HEK293 (cell line): ENCODE data around the gene CDK2.

Experiments used
- ZNF138 ChIP-seq: fragments of 450-650 bp; formaldehyde crosslinking; IDR thresholded peaks from 2 replicates; pipeline ENCODE4 v1.5.1; 2016; ENCODE audit warnings: missing biosample characterization, missing genetic modification characterization, borderline replicate concordance
- ZNF221 ChIP-seq: fragments of 450-650 bp; formaldehyde crosslinking; IDR thresholded peaks from 2 replicates; pipeline ENCODE4 v1.5.1; 2017; ENCODE audit warnings: missing biosample characterization, missing genetic modification characterization, borderline replicate concordance
- ZNF561 ChIP-seq: fragments of 450-650 bp; IDR thresholded peaks from 2 replicates; pipeline ENCODE4 v1.5.1; 2018; ENCODE audit warnings: missing biosample characterization, missing genetic modification characterization, borderline replicate concordance
- TF ChIP-seq, protein P1 (sequence below): fragments of 450-650 bp; formaldehyde crosslinking; IDR thresholded peaks from 2 replicates; pipeline ENCODE4 v1.5.1; 2016; ENCODE audit warnings: missing biosample characterization, missing genetic modification characterization
- TF ChIP-seq, protein P2 (sequence below): fragments of 450-650 bp; formaldehyde crosslinking; IDR thresholded peaks from 2 replicates; pipeline ENCODE4 v1.5.1; 2016; ENCODE audit warnings: missing biosample characterization, missing genetic modification characterization

- TF ChIP-seq ZNF221 (no peak), ZNF561 (tag by site-specific recombination) (no peak), ZNF138 (tag by site-specific recombination) (no peak)
- TF ChIP-seq, protein P1, sequence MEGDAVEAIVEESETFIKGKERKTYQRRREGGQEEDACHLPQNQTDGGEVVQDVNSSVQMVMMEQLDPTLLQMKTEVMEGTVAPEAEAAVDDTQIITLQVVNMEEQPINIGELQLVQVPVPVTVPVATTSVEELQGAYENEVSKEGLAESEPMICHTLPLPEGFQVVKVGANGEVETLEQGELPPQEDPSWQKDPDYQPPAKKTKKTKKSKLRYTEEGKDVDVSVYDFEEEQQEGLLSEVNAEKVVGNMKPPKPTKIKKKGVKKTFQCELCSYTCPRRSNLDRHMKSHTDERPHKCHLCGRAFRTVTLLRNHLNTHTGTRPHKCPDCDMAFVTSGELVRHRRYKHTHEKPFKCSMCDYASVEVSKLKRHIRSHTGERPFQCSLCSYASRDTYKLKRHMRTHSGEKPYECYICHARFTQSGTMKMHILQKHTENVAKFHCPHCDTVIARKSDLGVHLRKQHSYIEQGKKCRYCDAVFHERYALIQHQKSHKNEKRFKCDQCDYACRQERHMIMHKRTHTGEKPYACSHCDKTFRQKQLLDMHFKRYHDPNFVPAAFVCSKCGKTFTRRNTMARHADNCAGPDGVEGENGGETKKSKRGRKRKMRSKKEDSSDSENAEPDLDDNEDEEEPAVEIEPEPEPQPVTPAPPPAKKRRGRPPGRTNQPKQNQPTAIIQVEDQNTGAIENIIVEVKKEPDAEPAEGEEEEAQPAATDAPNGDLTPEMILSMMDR, result peak; percentile 62; the same call in 1 of the 2 replicates
- TF ChIP-seq, protein P2, sequence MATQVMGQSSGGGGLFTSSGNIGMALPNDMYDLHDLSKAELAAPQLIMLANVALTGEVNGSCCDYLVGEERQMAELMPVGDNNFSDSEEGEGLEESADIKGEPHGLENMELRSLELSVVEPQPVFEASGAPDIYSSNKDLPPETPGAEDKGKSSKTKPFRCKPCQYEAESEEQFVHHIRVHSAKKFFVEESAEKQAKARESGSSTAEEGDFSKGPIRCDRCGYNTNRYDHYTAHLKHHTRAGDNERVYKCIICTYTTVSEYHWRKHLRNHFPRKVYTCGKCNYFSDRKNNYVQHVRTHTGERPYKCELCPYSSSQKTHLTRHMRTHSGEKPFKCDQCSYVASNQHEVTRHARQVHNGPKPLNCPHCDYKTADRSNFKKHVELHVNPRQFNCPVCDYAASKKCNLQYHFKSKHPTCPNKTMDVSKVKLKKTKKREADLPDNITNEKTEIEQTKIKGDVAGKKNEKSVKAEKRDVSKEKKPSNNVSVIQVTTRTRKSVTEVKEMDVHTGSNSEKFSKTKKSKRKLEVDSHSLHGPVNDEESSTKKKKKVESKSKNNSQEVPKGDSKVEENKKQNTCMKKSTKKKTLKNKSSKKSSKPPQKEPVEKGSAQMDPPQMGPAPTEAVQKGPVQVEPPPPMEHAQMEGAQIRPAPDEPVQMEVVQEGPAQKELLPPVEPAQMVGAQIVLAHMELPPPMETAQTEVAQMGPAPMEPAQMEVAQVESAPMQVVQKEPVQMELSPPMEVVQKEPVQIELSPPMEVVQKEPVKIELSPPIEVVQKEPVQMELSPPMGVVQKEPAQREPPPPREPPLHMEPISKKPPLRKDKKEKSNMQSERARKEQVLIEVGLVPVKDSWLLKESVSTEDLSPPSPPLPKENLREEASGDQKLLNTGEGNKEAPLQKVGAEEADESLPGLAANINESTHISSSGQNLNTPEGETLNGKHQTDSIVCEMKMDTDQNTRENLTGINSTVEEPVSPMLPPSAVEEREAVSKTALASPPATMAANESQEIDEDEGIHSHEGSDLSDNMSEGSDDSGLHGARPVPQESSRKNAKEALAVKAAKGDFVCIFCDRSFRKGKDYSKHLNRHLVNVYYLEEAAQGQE (tag by site-specific recombination), result no peak
Observed at GRCh38 chr12:55996201-55996714, 29.6 kb downstream of the CDK2 start.
